K562 (cell line): Measurements from ENCODE around the gene CPED1. TPM values are rescaled to one million over a fixed set of nuclear protein-coding genes. Genes with fewer than 3 reads are reported as not detected.

Experiments
- ARID1B ChIP-seq: fragments of 450-650 bp; IDR thresholded peaks from 2 replicates; pipeline ENCODE4 v1.6.1; 2016; ENCODE audit warnings: antibody characterized with exemption, mild to moderate bottlenecking, inconsistent platforms
- ARID2 ChIP-seq: fragments of 450-650 bp; IDR thresholded peaks from 2 replicates; pipeline ENCODE4 v1.6.1; 2017; ENCODE audit warnings: antibody characterized with exemption, mild to moderate bottlenecking
- ASH1L ChIP-seq: fragments of 450-650 bp; IDR thresholded peaks from 2 replicates; pipeline ENCODE4 v1.6.1; 2018; ENCODE audit warnings: borderline replicate concordance, mild to moderate bottlenecking, low read depth; ENCODE audit not compliant: partially characterized antibody
- CCNT2 ChIP-seq: IDR thresholded peaks from 2 replicates; pipeline ENCODE4 v1.6.1; 2011; ENCODE audit warnings: borderline replicate concordance, low read depth, mild to moderate bottlenecking, moderate library complexity, mixed read lengths, low read length; ENCODE audit not compliant: insufficient read length; ENCODE audit errors: extremely low read depth
- ETV6 ChIP-seq, 3 experiments: fragments of 150-350 bp in 1 of 3; sonication (generic) in 1 of 3; formaldehyde crosslinking in 1 of 3; IDR thresholded peaks; 2 replicates each; pipeline versions ENCODE4 v1.6.1 to v1.8.0; 2014 to 2022; ENCODE audit warnings: borderline replicate concordance in 2 of 3, low read depth in 2 of 3, antibody characterized with exemption in 1 of 3, low read length in 1 of 3, mild to moderate bottlenecking in 1 of 3, missing genetic modification reagents in 1 of 3
- FOXM1 ChIP-seq, 2 experiments: fragments of 450-650 bp in 1 of 2; sonication (generic) in 1 of 2; formaldehyde crosslinking in 1 of 2; IDR thresholded peaks; 2 replicates each; pipeline versions ENCODE4 v1.6.1 to v1.9.0; 2017 to 2022; ENCODE audit warnings: low read depth in 2 of 2, mild to moderate bottlenecking in 2 of 2, missing genetic modification reagents in 1 of 2, moderate library complexity in 1 of 2
- LARP7 ChIP-seq: fragments of 450-650 bp; IDR thresholded peaks from 2 replicates; pipeline ENCODE4 v1.6.1; 2016
- MIER1 ChIP-seq: fragments of 450-650 bp; IDR thresholded peaks from 2 replicates; pipeline ENCODE4 v1.6.1; 2016; ENCODE audit warnings: antibody characterized with exemption, mild to moderate bottlenecking, low read depth
- MXD1 ChIP-seq: fragments of 250-450 bp; sonication (Bioruptor Pico); IDR thresholded peaks from 2 replicates; pipeline ENCODE4 v1.8.0; 2021; ENCODE audit warnings: borderline replicate concordance, mild to moderate bottlenecking, moderate library complexity; ENCODE audit not compliant: poor library complexity, severe bottlenecking
- REST ChIP-seq, 2 experiments: fragments of 450-650 bp; formaldehyde crosslinking in 1 of 2; IDR thresholded peaks; 2 replicates each; pipeline versions ENCODE4 v1.4.0 to v1.6.1; 2014 to 2020; ENCODE audit warnings: mild to moderate bottlenecking in 2 of 2, borderline replicate concordance in 1 of 2, low read depth in 1 of 2
- TCF7 ChIP-seq: sonication (generic); IDR thresholded peaks from 2 replicates; pipeline ENCODE4 v1.6.1; 2016; ENCODE audit warnings: antibody characterized with exemption, borderline replicate concordance
- THRA ChIP-seq: fragments of 450-650 bp; IDR thresholded peaks from 2 replicates; pipeline ENCODE4 v1.6.1; 2017; ENCODE audit warnings: mild to moderate bottlenecking, moderate library complexity
- ZFP91 ChIP-seq: sonication (generic); formaldehyde crosslinking; IDR thresholded peaks from 2 replicates; pipeline ENCODE4 v1.8.0; 2022; ENCODE audit warnings: mild to moderate bottlenecking, missing genetic modification reagents
- ZNF282 ChIP-seq: sonication (generic); formaldehyde crosslinking; IDR thresholded peaks from 2 replicates; pipeline ENCODE4 v1.8.1; 2023; ENCODE audit warnings: missing genetic modification reagents
- ZNF584 ChIP-seq: fragments of 200-800 bp; sonication (Bioruptor generic); IDR thresholded peaks from 2 replicates; pipeline ENCODE4 v1.6.1; 2016; ENCODE audit warnings: low read depth, mild to moderate bottlenecking, missing genetic modification characterization, missing compliant biosample characterization
- polyA plus RNA-seq, 8 experiments: library from polyadenylated mRNA; depleted of rRNA in 4 of 8; stranded (reverse) in 5 of 8; unstranded in 3 of 8; fragments of >200 nt; fragmentation: Nextera tagmentation in 2 of 8; fragmentation: Illumina TruSeq in 1 of 8; extraction: Ambion mirVana in 2 of 8; extraction: Trizol in 1 of 8; gene quantifications; 2 replicates each; pipeline versions ENCODE4 v1.2.1 to v1.2.3, GENCODE V29; 2011 to 2014; ENCODE audit warnings: inconsistent platforms in 1 of 8, missing spikeins in 1 of 8
- total RNA-seq, 7 experiments: library from RNA; depleted of rRNA in 6 of 7; stranded (reverse); fragments of >200 nt in 6 of 7; fragmentation: Illumina TruSeq in 2 of 7; extraction: Trizol in 2 of 7; gene quantifications; 2 replicates each; pipeline versions ENCODE4 v1.2.1 to v1.2.3, GENCODE V29; 2011 to 2021; ENCODE audit warnings: low replicate concordance in 1 of 7

Gene CPED1
- total and polyA plus RNA-seq, 9 of the 15 experiments (the other 6 are each of a cell fraction or from before 2014, with no cell fraction given), result 195 to 393 (median 290) TPM

- TF ChIP-seq ZNF584 (no peak), ZFP91 (CRISPR knock-in tag) (no peak), ASH1L (peak; percentile 32), ARID1B (peak; percentile 91), CCNT2 (no peak), ETV6 (IDR thresholded peaks at IDR 0.05; ENCODE audit: borderline replicate concordance in 1 of 2, low read depth in 2 of 2, low read length in 1 of 2) (0 out of 4 replicates have a peak, but pooled peaks of 1 of the 2 experiments have one; percentile 49), ETV6 (CRISPR knock-in tag; IDR thresholded peaks at IDR 0.05; ENCODE audit: borderline replicate concordance) (no peak), THRA (0 out of 2 replicates have a peak, but pooled peaks have one; percentile 16), MIER1 (0 out of 2 replicates have a peak, but pooled peaks have one; percentile 33), LARP7 (no peak), FOXM1 (IDR thresholded peaks at IDR 0.05; ENCODE audit: low read depth) (peak; percentile 31; the same call in 1 of the 2 replicates), FOXM1 (CRISPR knock-in tag; IDR thresholded peaks at IDR 0.05; ENCODE audit: low read depth) (no peak), ZNF282 (CRISPR knock-in tag) (no peak), MXD1 (CRISPR knock-in tag) (no peak), ARID2 (no peak), REST (IDR thresholded peaks at IDR 0.05; ENCODE audit: borderline replicate concordance) (no peak), REST (CRISPR knock-in tag; IDR thresholded peaks at IDR 0.05; ENCODE audit: low read depth) (no peak), TCF7 (no peak)
Observed at GRCh38 chr7:120987280-120987679, 1.2 kb upstream of the CPED1 start (continued).
